Activated CD8-positive, alpha-beta memory T cell treated with anti-CD3 and anti-CD28 coated beads, Interleukin-2, amount 50 U/mL, for 48 hours (primary cell): ENCODE results near the gene RHBDF2.
"Not testable (repeated sequence)": the region's sequence is repeated elsewhere in the genome, so short reads cannot be mapped to it uniquely, and the experiment has no call there.

Source experiments
- DNase-seq: peaks from one replicate; pipeline ENCODE4 v3.0.0-alpha.2; 2020

The RHBDF2 gene

DNA sequence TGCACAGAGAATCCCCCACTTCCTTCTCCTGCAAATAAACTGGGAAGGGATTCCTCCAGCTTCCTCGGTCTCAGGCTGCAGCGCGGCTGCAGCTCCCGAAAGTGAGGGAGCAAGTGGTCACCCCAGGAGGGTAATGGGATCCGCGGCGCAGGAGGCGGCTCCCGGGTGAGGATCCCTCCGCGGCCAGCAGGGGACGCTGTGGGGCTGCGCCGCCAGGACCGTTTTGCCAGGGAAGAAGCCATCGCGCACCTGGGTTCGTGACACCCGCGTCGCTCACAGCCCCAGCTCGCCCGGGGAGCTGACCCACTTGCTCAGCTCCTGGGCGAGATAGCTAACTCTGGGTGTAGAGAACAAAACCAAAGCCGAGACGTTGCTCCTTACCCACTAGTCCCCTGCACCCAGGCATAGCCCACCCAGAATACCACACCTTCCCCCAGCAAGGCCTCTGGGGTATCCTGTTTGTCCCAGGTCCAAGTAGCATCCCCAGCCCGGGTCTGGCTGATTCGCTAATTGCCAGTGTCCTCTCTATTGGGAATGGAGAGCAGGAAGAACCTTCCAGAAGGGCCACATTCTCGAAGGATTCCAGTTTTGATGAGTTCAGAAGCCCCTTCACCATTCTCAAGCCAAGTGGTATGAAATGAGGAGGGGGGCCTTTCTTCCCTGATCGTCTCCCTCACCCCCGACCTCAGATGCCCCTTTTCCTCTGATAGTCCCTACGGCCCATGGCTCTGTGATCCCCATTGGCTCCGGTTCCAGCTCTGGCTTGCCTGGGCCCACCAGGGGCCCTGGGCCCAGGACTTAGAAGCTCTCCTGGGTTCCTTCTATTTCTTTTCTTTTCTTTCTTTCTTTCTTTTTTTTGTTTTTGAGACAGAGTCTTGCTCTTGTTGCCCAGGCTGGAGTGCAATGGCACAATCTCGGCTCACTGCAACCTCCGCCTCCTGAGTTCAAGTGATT is 22.1 kb upstream of the RHBDF2 start:
- DNase-seq, result peak; percentile 97

DNA sequence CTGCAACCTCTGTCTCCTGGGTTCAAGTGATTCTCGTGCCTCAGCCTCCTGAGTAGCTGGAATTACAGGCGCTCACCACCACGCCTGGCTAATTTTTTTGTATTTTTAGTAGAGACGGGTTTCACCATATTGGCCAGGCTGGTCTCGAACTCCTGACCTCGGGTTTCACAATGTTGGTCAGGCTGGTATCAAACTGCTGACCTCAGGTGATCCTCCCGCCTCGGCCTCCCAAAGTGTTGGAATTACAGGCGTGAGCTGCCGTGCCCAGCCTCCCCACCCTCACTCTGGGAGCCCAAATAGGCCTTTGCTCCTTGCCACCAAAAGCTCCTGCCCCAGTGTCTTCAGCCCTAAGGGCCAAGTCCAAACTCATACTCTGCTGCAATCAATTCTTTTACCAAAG is 20.5 kb upstream of the RHBDF2 start:
- DNase-seq, result not testable (repeated sequence)

DNA sequence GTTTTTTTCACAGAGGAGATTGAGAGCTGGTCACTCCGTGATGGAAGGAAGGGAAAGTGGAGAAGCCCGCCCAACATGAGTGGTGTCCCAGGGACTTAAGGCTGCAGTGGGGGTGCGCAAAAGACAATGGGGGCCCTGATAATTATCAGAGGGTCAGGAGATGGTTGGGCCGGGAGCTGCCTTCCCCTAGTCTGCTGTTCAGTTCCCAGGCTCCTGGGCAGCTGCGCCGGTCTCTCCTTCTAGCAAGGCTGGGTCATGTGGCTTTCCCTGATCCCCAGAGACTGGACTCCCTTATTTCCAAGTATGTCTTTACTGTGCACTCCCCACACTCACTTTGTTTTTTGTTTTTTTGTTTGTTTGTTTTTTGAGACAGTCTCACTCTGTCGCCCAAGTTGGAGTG is 20.0 kb upstream of the RHBDF2 start:
- DNase-seq, result no peak

DNA sequence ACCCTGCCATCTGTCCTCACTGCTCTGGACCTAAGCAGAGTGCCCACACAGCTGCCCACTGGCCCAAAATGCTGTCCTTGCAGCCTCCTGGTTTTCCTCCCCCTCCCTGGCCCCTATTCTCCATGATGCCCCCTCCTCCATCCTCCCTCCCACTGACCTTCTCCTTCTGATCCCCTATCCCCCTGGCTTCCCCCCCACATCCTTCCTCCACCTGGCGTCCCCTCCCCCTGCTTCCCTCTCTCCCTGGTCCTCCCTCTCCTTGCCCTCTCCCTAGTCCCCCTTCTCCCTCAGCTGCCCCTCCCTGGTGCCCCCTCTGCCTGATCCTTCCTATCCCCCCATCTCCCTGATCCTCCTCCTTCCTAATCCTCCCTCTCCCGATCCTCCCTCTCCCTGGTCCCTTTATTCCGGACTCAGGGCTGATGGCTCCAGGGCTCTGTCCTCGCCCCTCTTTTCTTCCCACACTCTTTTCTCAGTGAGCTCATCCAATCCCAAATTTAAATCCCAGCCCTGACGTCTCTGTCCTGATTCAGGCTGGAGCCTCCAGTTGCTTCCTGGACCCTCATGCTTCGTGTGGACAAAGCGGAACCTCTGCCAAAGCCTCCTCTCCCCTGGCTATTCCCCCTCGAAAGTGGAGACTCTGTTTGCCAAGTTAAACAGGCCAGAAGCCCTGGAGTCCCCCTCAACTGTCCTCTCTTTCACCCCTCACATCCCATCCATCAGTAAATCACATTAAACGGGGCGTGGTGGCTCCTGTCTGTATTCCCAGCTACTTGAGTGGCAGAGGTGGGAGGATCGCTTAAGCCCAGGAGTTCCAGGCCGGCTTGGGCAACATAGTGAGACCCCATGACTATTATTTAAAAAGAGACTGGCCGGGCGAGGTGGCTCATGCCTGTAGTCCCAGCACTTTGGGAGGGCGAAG is 18.1 kb upstream of the RHBDF2 start:
- DNase-seq, result no peak

DNA sequence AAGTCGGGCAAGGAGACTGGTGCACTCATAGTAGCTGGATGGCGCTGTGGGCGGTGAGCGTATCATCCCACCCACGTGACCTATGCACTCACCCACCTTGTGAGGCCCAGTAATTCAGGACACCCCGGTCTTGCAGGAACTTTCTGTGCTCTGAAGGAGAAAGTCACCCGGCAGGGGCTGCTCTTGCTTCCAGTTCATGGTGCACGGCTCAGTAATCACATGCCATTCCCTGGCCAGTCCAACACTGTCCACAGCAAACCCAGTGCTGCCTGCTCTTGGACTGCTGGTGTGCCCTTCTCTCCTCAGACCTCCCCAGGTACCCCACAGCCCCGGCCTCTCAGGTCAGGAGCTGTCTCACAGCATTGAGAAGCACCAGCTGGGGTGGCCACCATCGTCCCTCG is 16.4 kb upstream of the RHBDF2 start:
- DNase-seq, result no peak

- peak; percentile 87 for DNase-seq
Measured at GRCh38 chr17:76515274-76515949, 14.2 kb upstream of the RHBDF2 start.

GRCh38 chr17:76514355-76514754 is 13.1 kb upstream of the RHBDF2 start:
- DNase-seq, result not testable (repeated sequence)

DNA sequence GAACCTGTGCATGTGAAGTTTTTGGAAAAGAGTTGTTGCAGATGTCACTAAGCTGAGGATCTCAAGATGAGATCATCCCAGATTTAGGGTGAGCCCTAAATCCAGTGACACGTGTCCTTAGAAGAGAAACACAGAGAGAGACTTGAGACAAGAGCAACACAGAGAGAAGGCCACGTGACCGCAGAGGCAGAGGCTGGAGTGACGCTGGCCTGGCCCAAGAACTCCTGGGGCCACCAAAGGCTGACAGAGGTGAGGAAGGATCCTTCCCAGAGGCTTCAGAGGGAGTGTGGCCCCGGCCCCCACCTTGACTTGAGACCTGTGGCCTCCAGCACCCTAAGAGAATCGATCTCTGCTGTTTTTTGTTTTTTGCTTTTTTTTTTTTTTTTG is 12.1 kb upstream of the RHBDF2 start:
- no peak for DNase-seq

GRCh38 chr17:76512366-76513305 is 11.4 kb upstream of the RHBDF2 start:
- DNase-seq, result no peak

DNA sequence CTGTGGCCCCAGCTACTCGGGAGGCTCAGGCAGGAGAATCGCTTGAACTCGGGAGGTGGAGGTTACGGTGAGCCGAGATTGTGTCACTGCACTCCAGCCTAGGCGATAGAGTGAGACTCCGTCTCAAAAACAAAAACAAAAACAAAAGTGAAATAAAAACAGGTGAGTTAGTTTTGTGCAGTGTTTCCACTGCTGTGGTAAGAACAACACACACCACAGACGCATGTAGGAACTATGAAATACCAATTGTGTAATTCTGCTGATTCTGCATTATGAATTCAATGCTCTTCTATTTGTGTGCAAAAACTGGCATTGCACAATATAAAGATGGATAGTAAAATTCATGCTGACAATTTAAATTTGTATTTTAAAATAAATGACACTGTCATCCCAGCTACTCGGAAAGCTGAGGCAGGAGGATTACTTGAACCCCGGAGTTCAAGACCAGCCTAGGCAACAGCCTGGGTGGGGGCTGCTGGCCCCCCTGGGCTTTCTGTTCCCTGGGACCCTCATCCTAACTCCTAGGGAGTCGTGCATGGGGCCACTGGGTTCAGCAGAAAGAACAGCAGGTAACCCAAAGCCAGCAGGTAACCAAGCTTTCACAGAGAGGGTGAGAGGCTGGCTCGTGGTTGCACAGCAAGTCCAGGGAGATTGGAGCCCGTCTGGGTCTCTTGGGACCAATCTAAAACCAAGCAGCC is 10.6 kb upstream of the RHBDF2 start:
- DNase-seq, result no peak

DNA sequence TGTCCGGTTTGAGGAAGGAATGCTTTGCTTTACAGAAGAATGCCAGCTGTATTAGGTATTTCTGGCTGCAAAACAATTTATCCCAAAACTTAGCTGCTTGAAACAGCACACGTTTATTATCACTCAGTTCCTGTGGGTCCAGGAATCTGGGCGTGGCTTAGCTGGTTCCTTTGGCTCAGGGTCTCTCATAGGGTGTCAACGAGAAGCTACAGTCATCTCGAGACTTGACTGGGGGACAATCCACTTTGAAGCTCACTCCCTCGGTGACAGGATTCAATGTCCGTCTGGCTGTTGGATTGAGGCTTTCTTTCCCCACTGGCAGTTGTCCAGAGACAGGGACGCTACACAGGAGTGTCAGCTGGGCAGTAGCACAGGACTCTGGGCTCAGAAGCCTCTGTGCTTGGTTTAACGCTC is 9.6 kb upstream of the RHBDF2 start:
- DNase-seq, result no peak

DNA sequence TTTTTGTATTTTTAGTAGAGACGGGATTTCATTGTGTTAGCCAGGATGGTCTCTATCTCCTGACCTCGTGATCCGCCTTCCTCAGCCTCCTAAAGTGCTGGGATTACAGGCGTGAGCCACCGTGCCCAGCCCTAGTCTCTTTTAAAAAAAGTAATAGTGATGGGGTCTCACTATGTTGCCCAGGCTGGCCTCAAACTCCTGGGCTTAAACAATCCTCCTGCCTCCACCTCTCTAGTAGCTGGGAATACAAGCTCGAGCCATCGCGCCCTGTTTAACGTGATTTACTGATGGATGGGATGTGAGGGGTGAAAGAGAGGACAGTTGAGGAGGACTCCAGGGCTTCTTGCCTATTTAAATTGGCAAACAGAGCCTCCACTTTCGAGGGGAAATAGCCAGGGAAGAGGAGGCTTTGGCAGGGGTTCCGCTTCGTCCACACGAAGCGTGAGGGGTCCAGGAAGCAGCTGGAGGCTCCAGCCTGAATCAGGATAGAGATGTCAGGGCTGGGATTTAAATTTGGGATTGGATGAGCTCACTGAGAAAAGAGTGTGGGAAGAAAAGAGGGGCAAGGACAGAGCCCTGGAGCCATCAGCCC is 7.3 kb upstream of the RHBDF2 start:
- DNase-seq, result not testable (repeated sequence)

- peak; percentile 97 for DNase-seq
Measured at GRCh38 chr17:76506408-76507345, 5.5 kb upstream of the RHBDF2 start.

DNA sequence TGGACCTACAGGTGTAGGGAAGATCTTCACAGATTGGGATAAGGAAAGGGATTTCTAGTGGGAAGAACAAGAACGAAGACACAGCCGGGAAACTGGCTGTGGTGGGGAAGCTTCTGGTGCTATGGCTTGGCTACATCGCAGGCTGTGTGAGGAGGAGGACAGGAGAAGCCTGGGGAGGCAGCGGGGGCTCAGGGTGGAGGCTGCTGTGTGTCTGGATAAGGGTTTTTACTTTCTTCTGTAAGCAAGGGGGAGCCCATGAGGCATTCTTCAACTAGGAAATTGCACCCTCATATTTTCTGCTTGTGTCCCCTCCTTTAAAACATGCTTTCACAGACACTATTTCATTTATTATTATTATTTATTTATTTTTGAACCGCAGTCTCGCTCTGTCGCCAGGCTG is 2.9 kb upstream of the RHBDF2 start:
- DNase-seq, result no peak

DNA sequence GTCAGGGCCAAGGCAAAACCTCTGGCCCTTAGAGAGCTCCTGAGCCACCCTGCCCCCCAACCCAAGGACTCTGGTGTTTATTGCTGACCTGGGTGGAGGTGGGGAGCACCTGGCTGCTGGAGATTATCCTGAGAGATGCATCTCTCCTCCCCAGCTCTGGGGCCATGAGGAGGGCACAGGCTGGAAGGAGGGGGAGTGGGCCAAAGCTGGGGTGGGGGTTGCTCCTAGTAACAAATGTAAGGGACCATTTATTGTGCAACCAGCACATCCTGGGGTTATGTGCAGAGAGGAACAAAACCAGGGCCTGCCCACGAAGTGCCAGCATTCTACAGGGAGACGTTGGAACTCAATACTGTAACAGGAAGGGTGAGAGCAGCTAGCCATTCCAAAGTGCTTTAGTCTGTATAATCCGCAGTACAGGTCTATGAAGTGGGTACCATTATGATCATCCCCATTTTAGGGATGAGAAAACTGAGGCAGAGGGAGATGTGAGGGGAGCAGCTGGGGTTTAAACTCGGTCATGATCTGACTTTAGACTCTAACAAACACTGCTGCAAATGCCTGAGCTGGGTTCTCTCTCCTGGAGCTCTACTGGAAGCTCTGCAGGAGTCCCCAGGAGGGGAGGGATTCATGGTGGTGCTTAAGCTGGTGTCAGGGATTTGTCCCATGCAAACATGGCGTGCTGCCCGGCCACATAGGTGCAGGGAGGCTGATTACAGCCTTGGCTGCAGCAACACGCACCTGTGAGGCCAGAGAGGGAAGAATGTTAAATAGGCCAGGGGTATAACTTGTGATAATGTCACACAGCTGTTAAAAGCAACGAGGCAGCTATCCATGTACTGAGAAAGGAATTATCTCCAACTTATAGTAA is 1.4 kb upstream of the RHBDF2 start:
- DNase-seq, result no peak

GRCh38 chr17:76501827-76502307 is 644 bp upstream of the RHBDF2 start:
- DNase-seq, result no peak

DNA sequence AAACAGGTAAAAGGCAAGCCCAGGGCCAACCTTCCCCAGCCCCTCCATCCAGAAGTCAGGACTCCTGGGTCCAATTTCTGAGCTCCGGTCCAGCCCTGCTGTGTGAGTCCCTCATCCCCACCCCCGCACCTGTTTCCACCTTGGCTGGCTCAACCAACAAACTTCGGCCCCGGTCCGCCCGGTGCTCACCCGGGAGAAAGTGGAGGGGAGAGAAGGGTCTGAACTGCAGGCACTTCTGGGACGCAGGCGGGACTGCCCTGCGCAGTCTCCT is 541 bp downstream of the RHBDF2 start:
- no peak for DNase-seq

DNA sequence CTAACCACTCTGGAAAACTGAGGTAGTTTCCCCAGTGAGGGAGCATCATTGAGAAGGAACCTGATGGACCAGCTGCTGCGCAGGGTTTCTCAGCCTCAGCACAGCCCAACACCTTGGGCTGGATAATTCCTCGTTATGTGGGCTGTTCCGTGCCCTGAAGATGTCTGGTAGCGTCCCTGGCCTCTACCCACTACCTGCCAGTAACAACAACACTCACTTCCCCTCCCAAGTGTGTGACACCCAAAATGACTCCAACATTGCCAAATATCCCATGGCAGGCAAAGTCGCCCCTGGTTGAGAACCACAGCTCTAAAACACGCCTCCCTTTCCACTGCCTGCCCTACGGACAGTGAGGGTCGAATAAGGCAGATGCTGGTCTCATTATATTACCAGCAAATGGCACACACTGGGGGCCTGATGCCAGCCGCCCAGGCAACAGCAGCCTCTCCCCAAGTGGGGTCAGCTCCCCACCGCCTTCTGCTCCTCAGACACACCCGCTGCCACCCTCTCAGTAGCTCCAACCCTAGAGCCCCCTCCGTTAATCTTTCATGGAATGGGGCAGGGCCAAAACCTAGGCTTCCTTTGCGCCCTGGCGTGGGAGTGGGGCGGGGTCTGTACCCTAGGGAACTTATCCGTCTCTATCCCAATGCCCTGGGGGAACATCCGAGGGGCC is 1.0 kb downstream of the RHBDF2 start:
- no peak for DNase-seq
